Lower leg skin (tissue), 4 donors: ENCODE results near the gene FMNL3. TPM values are rescaled to one million over a fixed set of nuclear protein-coding genes. Genes with fewer than 3 reads are reported as not detected.

ENCODE experiments used
- DNase-seq, 2 donors: peaks; one replicate each; pipeline ENCODE4 v3.0.0-alpha.2; 2019; ENCODE audit warnings: low spot score in 2 of 2
- H3K4me3 ChIP-seq: fragments of 200-600 bp; sonication (generic); 2 replicates; pipeline ENCODE4 v1.5.1; 2017; ENCODE audit warnings: mild to moderate bottlenecking, low read depth; ENCODE audit not compliant: poor library complexity, severe bottlenecking
- CTCF ChIP-seq, 3 donors: fragments of 450-650 bp; IDR thresholded peaks; one replicate each; pipeline ENCODE4 v1.5.1; 2016; ENCODE audit warnings: antibody characterized with exemption in 3 of 3, mild to moderate bottlenecking in 3 of 3, moderate library complexity in 2 of 3
- POLR2A ChIP-seq, 2 donors: fragments of 450-650 bp; IDR thresholded peaks; one replicate each; pipeline ENCODE4 v1.6.1; 2016 to 2017; ENCODE audit warnings: antibody characterized with exemption in 2 of 2, mild to moderate bottlenecking in 1 of 2, moderate library complexity in 1 of 2
- WGBS, 2 donors: methylation state at CpG; one replicate each; pipeline ENCODE4 v1.1.5; 2018; 5-methylcytosine and 5-hydroxymethylcytosine counted together
- intact Hi-C: fragments of 100-400 bp; cut with DNase I; formaldehyde crosslinking; loops from one replicate; pipeline ENCODE4 v1.15.0; 2023; ENCODE audit warnings: low total_unique reads
- total RNA-seq, 4 donors: library from RNA; depleted of rRNA; stranded (reverse); fragments of >200 nt; gene quantifications; one replicate each; pipeline ENCODE4 v1.1.0, GENCODE V29; 2016

Gene FMNL3
- total RNA-seq: 10 to 100 TPM in 1 of 4 donors, 1 to 10 TPM in 3; 4.3 to 12.5 (median 6.9) TPM

GRCh38 chr12:49707128-49707811, at the start of gene FMNL3:
FMNL3 (minus strand) TSS chr12:49707405; CDS start chr12:49707180, 225 bp downstream.
- intact Hi-C loops: loop anchor here (5.0 kb wide), 1 partner anchor 65 kb away; no protein-coding TSS in a partner anchor
- WGBS, 2 donors: 1 to 2% methylated on average over 37 to 43 of the region's 93 CpGs
- peak within 1 kb of the TSS; percentile 43 for H3K4me3 ChIP-seq

GRCh38 chr12:49750996-49751393, 43.8 kb upstream of the FMNL3 start:
- WGBS, 2 donors: 14 to 22% methylated on average over 1 of the region's 1 CpG
- intact Hi-C loops: no loop called here
- no peak for DNase-seq
- no peak overlapping the region for H3K4me3 ChIP-seq
- TF ChIP-seq CTCF (IDR thresholded peaks at IDR 0.05): no peak
- no peak for TF ChIP-seq POLR2A (IDR thresholded peaks at IDR 0.05)

More at GRCh38 chr12:49707128-49707811, at the start of gene FMNL3:
- DNase-seq: peak; percentile 95 to 99
- TF ChIP-seq CTCF (IDR thresholded peaks at IDR 0.05): peak in 2 of 3 donors; percentile 61 to 95
- TF ChIP-seq POLR2A (IDR thresholded peaks at IDR 0.05): no peak

- TF ChIP-seq CTCF (IDR thresholded peaks at IDR 0.05) (no peak), POLR2A (IDR thresholded peaks at IDR 0.05) (no peak)
- intact Hi-C loops: no loop called here
- peak in 1 of 2 donors; percentile 4 for DNase-seq
- WGBS, 2 donors: 61 to 64% methylated on average over 8 of the region's 8 CpGs
- no peak overlapping the region for H3K4me3 ChIP-seq
Measured at GRCh38 chr12:49750027-49750995, 43.1 kb upstream of the FMNL3 start.

GRCh38 chr12:49748800-49749199, 41.6 kb upstream of the FMNL3 start:
- no peak overlapping the region for H3K4me3 ChIP-seq
- no peak for DNase-seq
- TF ChIP-seq CTCF (IDR thresholded peaks at IDR 0.05) (no peak), POLR2A (IDR thresholded peaks at IDR 0.05) (no peak)
- intact Hi-C loops: no loop called here
- WGBS, 2 donors: 62 to 64% methylated on average over 3 of the region's 3 CpGs

GRCh38 chr12:49748306-49748705, 41.1 kb upstream of the FMNL3 start:
- no peak for TF ChIP-seq POLR2A (IDR thresholded peaks at IDR 0.05)
- TF ChIP-seq CTCF (IDR thresholded peaks at IDR 0.05): no peak
- 55 to 69% methylated on average over 1 of the region's 1 CpG for WGBS, 2 donors
- H3K4me3 ChIP-seq: no peak overlapping the region
- intact Hi-C loops: no loop called here
- no peak for DNase-seq
